ENCODE data around the gene ESR2.

GRCh38 chr14:64212666-64213065 is 81.5 kb downstream of the ESR2 start:
- TF ChIP-seq POLR2A (IDR thresholded peaks at IDR 0.05) (no peak), CTCF (IDR thresholded peaks at IDR 0.05) (no peak)
